Tibial artery (tissue), 4 donors: ENCODE measurements around the gene ADRB1.

Experiments
- DNase-seq, 2 donors: peaks; one replicate each; pipeline ENCODE4 v3.0.0-alpha.2; 2019
- H3K27ac ChIP-seq, 2 donors: fragments of 200-600 bp; sonication (generic) in 1 of 2; 1 replicate in 1 of 2; 2 replicates in 1 of 2; pipeline ENCODE4 v1.5.1; 2018 to 2019; ENCODE audit warnings: mild to moderate bottlenecking in 1 of 2
- H3K27me3 ChIP-seq, 2 donors: fragments of 200-600 bp; sonication (generic) in 1 of 2; one replicate each; pipeline versions ENCODE4 v1.5.1 to v1.6.0; 2016 to 2019
- H3K36me3 ChIP-seq, 3 donors: fragments of 200-600 bp; sonication (generic) in 2 of 3; one replicate each; pipeline ENCODE4 v1.5.1; 2016 to 2019; ENCODE audit warnings: mild to moderate bottlenecking in 2 of 3
- H3K4me1 ChIP-seq, 4 donors: fragments of 200-600 bp; sonication (generic) in 2 of 4; 1 replicate in 3 of 4; 2 replicates in 1 of 4; pipeline ENCODE4 v1.5.1; 2016 to 2019
- H3K4me3 ChIP-seq, 2 donors: fragments of 200-600 bp; sonication (generic) in 1 of 2; 1 replicate in 1 of 2; 2 replicates in 1 of 2; pipeline ENCODE4 v1.5.1; 2018 to 2019; ENCODE audit warnings: mild to moderate bottlenecking in 2 of 2
- H3K9me3 ChIP-seq, 3 donors: fragments of 200-600 bp; sonication (generic) in 1 of 3; one replicate each; pipeline ENCODE4 v1.5.1; 2016 to 2019
- intact Hi-C: fragments of 100-400 bp; cut with DNase I; formaldehyde crosslinking; loops from one replicate; pipeline ENCODE4 v1.15.0; 2023; ENCODE audit warnings: low total_unique reads
- TF ChIP-seq, protein P1 (sequence below), 2 experiments: fragments of 200-600 bp in 1 of 2; fragments of 450-650 bp in 1 of 2; IDR thresholded peaks; one replicate each; pipeline ENCODE4 v1.5.1; 2017 to 2019; ENCODE audit warnings: antibody characterized with exemption in 2 of 2, mild to moderate bottlenecking in 1 of 2, moderate library complexity in 1 of 2

Gene ADRB1

DNA sequence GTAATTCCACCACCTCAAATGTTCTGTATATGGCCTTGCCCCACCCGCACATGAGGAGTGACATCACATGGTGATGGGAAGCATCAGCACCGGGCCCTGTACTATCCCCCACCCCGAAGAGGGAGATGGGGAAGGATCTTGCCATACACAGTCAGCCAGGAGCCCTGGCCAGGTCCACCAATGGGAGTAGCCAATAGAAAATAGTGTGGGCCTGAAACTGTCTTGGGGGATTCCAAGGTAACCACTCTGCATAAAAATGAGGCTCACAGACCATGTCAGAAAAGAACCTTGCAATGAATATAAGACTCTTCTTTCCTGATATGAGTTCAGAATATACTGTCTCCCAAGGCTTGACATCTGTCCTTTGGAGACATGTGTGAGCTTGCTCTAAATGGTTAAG, 51.1 kb downstream of the ADRB1 start:
- peaks cover 0 to 12% (median 2%) of the 10 kb centered on the region in 4 donors for H3K4me1 ChIP-seq
- intact Hi-C loops: no loop called here
- H3K27me3 ChIP-seq: no peaks in the 10 kb centered on the region
- no peaks in the 10 kb centered on the region for H3K9me3 ChIP-seq
- no peaks in the 10 kb centered on the region for H3K36me3 ChIP-seq
- DNase-seq: no peak
- H3K27ac ChIP-seq: no peak overlapping the region
- H3K4me3 ChIP-seq: no peak overlapping the region
- TF ChIP-seq, protein P1, sequence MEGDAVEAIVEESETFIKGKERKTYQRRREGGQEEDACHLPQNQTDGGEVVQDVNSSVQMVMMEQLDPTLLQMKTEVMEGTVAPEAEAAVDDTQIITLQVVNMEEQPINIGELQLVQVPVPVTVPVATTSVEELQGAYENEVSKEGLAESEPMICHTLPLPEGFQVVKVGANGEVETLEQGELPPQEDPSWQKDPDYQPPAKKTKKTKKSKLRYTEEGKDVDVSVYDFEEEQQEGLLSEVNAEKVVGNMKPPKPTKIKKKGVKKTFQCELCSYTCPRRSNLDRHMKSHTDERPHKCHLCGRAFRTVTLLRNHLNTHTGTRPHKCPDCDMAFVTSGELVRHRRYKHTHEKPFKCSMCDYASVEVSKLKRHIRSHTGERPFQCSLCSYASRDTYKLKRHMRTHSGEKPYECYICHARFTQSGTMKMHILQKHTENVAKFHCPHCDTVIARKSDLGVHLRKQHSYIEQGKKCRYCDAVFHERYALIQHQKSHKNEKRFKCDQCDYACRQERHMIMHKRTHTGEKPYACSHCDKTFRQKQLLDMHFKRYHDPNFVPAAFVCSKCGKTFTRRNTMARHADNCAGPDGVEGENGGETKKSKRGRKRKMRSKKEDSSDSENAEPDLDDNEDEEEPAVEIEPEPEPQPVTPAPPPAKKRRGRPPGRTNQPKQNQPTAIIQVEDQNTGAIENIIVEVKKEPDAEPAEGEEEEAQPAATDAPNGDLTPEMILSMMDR (IDR thresholded peaks at IDR 0.05): no peak

DNA sequence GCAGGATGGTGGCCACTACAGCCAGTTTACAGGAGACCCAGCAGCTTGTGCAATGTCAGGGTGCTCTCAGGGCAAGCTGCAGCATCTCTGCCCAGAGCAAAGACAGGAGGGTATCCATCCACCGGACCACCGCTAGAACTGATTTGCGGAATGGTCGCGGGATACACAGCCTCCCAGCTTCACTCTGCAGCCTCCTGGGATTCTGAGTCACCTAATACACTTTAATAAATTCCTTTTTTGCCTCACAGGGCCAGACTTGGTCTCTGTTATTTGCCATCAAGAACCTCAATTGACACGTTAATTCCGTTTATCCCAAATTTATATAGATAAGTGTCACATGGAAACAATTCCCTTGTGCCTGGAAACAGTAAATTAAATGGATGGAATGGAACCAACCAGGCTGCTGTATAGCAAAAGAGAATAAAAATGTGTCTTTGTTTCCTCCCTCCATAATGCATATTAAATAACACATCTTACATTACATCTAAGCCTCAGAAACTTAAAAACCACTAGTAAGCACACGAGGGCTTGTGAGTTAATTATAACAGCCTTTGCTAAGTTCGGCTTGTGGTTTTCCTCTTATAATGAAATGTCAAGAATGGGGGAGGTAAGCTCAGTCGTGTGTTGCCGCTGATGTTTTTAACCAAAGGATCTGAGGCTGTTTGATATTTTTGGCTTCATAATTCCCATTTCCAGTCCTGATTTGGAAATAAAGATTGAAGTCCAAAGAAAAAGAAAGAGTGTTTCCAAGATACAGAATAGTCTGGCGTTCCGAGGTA, 52.1 kb downstream of the ADRB1 start:
- DNase-seq: no peak
- intact Hi-C loops: no loop called here
- Histone ChIP-seq H3K9me3 (no peaks in the 10 kb centered on the region), H3K27me3 (peaks cover 0 to 4% of the 10 kb centered on the region in 2 donors), H3K4me1 (peaks cover 0 to 17% (median 4%) of the 10 kb centered on the region in 4 donors), H3K4me3 (no peak overlapping the region), H3K36me3 (no peaks in the 10 kb centered on the region), H3K27ac (no peak overlapping the region)
- TF ChIP-seq, protein P1 (IDR thresholded peaks at IDR 0.05): no peak
